Mucosa of stomach (tissue), 1 donor: Measurements from ENCODE around the gene RGS6.

Experiments used
- H3K27me3 ChIP-seq: one replicate; pipeline ENCODE4 v1.7.0; 2013; ENCODE audit warnings: mild to moderate bottlenecking, low read length; ENCODE audit not compliant: control insufficient read depth, insufficient read depth
- H3K36me3 ChIP-seq: one replicate; pipeline ENCODE4 v1.7.0; 2013; ENCODE audit warnings: low read length; ENCODE audit not compliant: control insufficient read depth, insufficient read depth
- H3K4me1 ChIP-seq: one replicate; pipeline ENCODE4 v1.7.0; 2013; ENCODE audit warnings: mild to moderate bottlenecking, low read length; ENCODE audit not compliant: control insufficient read depth, insufficient read depth
- H3K4me3 ChIP-seq: one replicate; pipeline ENCODE4 v1.7.0; 2013; ENCODE audit warnings: low read length
- H3K9ac ChIP-seq: one replicate; pipeline ENCODE4 v1.7.0; 2013; ENCODE audit warnings: mild to moderate bottlenecking, low read length, moderate library complexity
- H3K9me3 ChIP-seq: one replicate; pipeline ENCODE4 v1.7.0; 2013; ENCODE audit warnings: mild to moderate bottlenecking, low read length, moderate library complexity; ENCODE audit not compliant: control insufficient read depth
- donor health status: Pancreatic carcinoma.

Gene RGS6

GRCh38 chr14:72523424-72524294 is 591.4 kb downstream of the RGS6 start:
- H3K4me1 ChIP-seq, result no peaks in the 10 kb centered on the region
- no peak overlapping the region for H3K9ac ChIP-seq
- no peak overlapping the region for H3K4me3 ChIP-seq
- H3K27me3 ChIP-seq, result no peaks in the 10 kb centered on the region
- no peaks in the 10 kb centered on the region for H3K36me3 ChIP-seq
- no peaks in the 10 kb centered on the region for H3K9me3 ChIP-seq

GRCh38 chr14:72524295-72524629 is 592.0 kb downstream of the RGS6 start:
- no peaks in the 10 kb centered on the region for H3K9me3 ChIP-seq
- no peak overlapping the region for H3K9ac ChIP-seq
- no peak overlapping the region for H3K4me3 ChIP-seq
- no peaks in the 10 kb centered on the region for H3K36me3 ChIP-seq
- H3K4me1 ChIP-seq, result no peaks in the 10 kb centered on the region
- H3K27me3 ChIP-seq, result no peaks in the 10 kb centered on the region

- Histone ChIP-seq H3K27me3 (no peaks in the 10 kb centered on the region), H3K36me3 (no peaks in the 10 kb centered on the region), H3K4me1 (no peaks in the 10 kb centered on the region), H3K9me3 (no peaks in the 10 kb centered on the region), H3K4me3 (no peak overlapping the region), H3K9ac (no peak overlapping the region)
These were observed 593.1 kb downstream of the RGS6 start for GRCh38 chr14:72525087-72525915.

- no peak overlapping the region for H3K9ac ChIP-seq
- H3K4me1 ChIP-seq, result no peaks in the 10 kb centered on the region
- no peaks in the 10 kb centered on the region for H3K9me3 ChIP-seq
- no peaks in the 10 kb centered on the region for H3K36me3 ChIP-seq
- H3K27me3 ChIP-seq, result no peaks in the 10 kb centered on the region
- H3K4me3 ChIP-seq, result no peak overlapping the region
These were observed 595.4 kb downstream of the RGS6 start for GRCh38 chr14:72527591-72527990.

- Histone ChIP-seq H3K4me3 (no peak overlapping the region), H3K36me3 (no peaks in the 10 kb centered on the region), H3K27me3 (no peaks in the 10 kb centered on the region), H3K9me3 (no peaks in the 10 kb centered on the region), H3K4me1 (no peaks in the 10 kb centered on the region), H3K9ac (no peak overlapping the region)
These were observed 596.0 kb downstream of the RGS6 start for GRCh38 chr14:72528059-72528862.

- H3K4me1 ChIP-seq, result no peaks in the 10 kb centered on the region
- no peak overlapping the region for H3K4me3 ChIP-seq
- H3K9me3 ChIP-seq, result no peaks in the 10 kb centered on the region
- no peak overlapping the region for H3K9ac ChIP-seq
- H3K36me3 ChIP-seq, result no peaks in the 10 kb centered on the region
- H3K27me3 ChIP-seq, result no peaks in the 10 kb centered on the region
These were observed 596.6 kb downstream of the RGS6 start for GRCh38 chr14:72528863-72529175.

- Histone ChIP-seq H3K4me3 (no peak overlapping the region), H3K4me1 (no peaks in the 10 kb centered on the region), H3K27me3 (no peaks in the 10 kb centered on the region), H3K9me3 (no peaks in the 10 kb centered on the region), H3K36me3 (no peaks in the 10 kb centered on the region), H3K9ac (no peak overlapping the region)
These were observed 600.6 kb downstream of the RGS6 start for GRCh38 chr14:72532686-72533454.

GRCh38 chr14:72535485-72535884 is 603.3 kb downstream of the RGS6 start:
- no peaks in the 10 kb centered on the region for H3K36me3 ChIP-seq
- H3K4me1 ChIP-seq, result no peaks in the 10 kb centered on the region
- H3K9ac ChIP-seq, result no peak overlapping the region
- H3K4me3 ChIP-seq, result no peak overlapping the region
- H3K9me3 ChIP-seq, result no peaks in the 10 kb centered on the region
- H3K27me3 ChIP-seq, result no peaks in the 10 kb centered on the region

GRCh38 chr14:72538387-72538786 is 606.2 kb downstream of the RGS6 start:
- no peak overlapping the region for H3K9ac ChIP-seq
- H3K4me3 ChIP-seq, result no peak overlapping the region
- no peaks in the 10 kb centered on the region for H3K27me3 ChIP-seq
- no peaks in the 10 kb centered on the region for H3K36me3 ChIP-seq
- H3K4me1 ChIP-seq, result no peaks in the 10 kb centered on the region
- H3K9me3 ChIP-seq, result no peaks in the 10 kb centered on the region

GRCh38 chr14:72539661-72540315 is 607.6 kb downstream of the RGS6 start:
- Histone ChIP-seq H3K4me3 (no peak overlapping the region), H3K9ac (no peak overlapping the region), H3K4me1 (no peaks in the 10 kb centered on the region), H3K27me3 (no peaks in the 10 kb centered on the region), H3K36me3 (no peaks in the 10 kb centered on the region), H3K9me3 (no peaks in the 10 kb centered on the region)

GRCh38 chr14:72540836-72541235 is 608.6 kb downstream of the RGS6 start:
- Histone ChIP-seq H3K4me1 (no peaks in the 10 kb centered on the region), H3K9me3 (no peaks in the 10 kb centered on the region), H3K36me3 (no peaks in the 10 kb centered on the region), H3K27me3 (no peaks in the 10 kb centered on the region), H3K4me3 (no peak overlapping the region), H3K9ac (no peak overlapping the region)
